Cardiac septum (tissue), 1 donor: ENCODE data around the gene MRM3. TPM values are rescaled to one million over a fixed set of nuclear protein-coding genes. Genes with fewer than 3 reads are reported as not detected.
"Not testable (repeated sequence)": the region's sequence is repeated elsewhere in the genome, so short reads cannot be mapped to it uniquely, and the experiment has no call there.

Experiments used
- DNase-seq: peaks from one replicate; pipeline ENCODE4 v3.0.0-alpha.2; 2020; ENCODE audit warnings: low spot score
- intact Hi-C: fragments of 100-400 bp; cut with DNase I; formaldehyde crosslinking; loops from one replicate; pipeline ENCODE4 v1.14.0; 2022
- total RNA-seq: library from RNA; stranded (reverse); fragmentation: NEBNext Ultra II Directional; extraction: Animal tissue kit (Norgen Biotek cat#: 25700); gene quantifications from one replicate; pipeline ENCODE4 v1.2.1, GENCODE V29; 2021
- donor health status: DM: no; HTN: no; CAD: no.

Gene MRM3
- total RNA-seq, 1 donor from 2014 or later = 15.9 TPM

DNA sequence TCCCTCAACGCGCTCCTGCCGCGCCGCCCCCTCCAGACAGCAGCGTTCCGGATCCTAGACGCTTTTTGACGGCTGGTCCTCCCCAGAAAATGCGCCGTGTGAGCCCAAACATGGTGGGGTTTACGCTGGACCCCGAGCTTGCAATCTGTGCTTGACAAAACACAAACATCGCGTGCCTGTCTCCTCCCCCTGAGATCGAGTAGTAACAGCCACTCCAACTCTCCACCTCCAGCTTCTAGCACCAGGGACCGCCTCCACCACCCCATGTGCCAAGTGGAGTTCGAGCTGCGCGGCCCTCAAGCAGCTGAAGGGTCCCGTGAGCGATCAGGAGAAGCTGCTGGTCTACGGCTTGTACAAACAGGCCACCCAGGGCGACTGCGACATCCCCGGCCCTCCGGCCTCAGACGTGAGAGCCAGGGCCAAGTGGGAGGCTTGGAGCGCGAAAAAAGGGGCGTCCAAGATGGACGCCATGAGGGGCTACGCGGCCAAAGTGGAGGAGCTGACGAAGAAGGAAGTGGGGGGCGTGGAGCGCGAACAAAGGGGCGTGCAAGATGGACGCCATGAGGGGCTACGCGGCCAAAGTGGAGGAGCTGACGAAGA is 29.4 kb upstream of the MRM3 start:
- intact Hi-C loops = no loop called here
- no peak for DNase-seq

GRCh38 chr17:753418-753817 is 28.7 kb upstream of the MRM3 start:
- DNase-seq = no peak
- intact Hi-C loops = no loop called here

DNA sequence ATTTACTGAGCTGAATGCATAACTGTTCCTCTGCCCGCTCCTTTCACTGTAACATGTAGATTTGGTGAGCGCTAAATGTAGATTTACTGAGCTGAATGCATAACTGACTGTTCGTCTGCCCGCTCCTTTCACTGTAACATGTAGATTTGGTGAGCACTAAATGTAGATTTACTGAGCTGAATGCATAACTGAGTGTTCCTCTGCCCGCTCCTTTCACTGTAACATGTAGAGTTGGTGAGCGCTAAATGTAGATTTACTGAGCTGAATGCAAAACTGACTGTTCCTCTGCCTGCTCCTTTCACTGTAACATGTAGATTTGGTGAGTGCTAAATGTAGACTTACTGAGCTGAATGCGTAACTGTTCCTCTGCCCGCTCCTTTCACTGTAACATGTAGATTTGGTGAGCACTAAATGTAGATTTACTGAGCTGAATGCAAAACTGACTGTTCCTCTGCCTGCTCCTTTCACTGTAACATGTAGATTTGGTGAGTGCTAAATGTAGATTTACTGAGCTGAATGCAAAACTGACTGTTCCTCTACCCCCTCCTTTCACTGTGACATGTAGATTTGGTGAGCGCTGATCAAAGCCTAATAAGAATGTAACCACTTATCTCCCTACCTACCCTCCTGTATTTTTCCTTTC is 26.7 kb upstream of the MRM3 start:
- DNase-seq, intact Hi-C loops: not testable (repeated sequence)

GRCh38 chr17:756010-756567 is 26.1 kb upstream of the MRM3 start:
- intact Hi-C loops, DNase-seq: not testable (repeated sequence)

DNA sequence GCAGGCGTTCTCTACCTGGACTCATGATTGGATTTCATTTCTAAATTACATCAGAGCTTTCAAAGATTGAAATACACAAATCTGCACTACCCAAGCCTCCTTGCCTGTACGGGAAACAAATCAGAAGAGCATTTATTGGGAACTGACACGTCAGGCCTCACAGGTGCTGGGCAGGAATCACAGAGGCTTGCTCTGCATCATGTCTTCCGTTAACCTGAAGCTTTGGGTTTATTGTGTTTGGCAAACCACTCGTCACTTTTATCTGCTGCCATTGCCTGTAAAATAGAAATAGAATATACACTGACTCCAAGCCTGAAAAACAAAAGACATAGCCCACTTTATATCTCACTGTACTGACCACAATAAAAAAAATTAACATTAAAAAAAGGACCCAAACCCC is 22.2 kb upstream of the MRM3 start:
- intact Hi-C loops = no loop called here
- DNase-seq = no peak

DNA sequence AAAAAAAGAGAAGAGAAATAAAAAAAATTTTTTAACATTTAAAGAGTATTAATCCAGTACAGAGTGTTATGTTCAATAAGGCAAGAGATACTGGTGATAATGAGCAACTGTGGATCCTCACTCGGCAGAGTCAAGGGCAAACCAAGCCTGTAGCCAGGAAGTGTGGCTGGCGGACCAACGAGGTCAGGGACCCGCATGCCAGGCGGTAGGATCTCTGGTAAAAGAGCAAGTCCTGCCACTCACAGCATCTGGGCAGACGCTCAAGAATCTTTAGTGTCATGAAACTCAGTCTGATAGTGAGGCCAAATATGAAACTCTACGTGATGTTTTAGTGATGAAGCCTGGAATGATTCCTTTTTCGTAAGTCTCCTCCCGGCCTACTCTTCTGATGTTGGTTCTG is 21.8 kb upstream of the MRM3 start:
- DNase-seq = no peak
- intact Hi-C loops = no loop called here

- intact Hi-C loops = no loop called here
- DNase-seq = no peak
Observed at GRCh38 chr17:767076-767475, 15.1 kb upstream of the MRM3 start.

- intact Hi-C loops = no loop called here
Observed at GRCh38 chr17:773016-773415, 9.1 kb upstream of the MRM3 start.

GRCh38 chr17:773467-774312 is 8.5 kb upstream of the MRM3 start:
- intact Hi-C loops = no loop called here
- no peak for DNase-seq

More at GRCh38 chr17:773016-773415, 9.1 kb upstream of the MRM3 start:
- no peak for DNase-seq

DNA sequence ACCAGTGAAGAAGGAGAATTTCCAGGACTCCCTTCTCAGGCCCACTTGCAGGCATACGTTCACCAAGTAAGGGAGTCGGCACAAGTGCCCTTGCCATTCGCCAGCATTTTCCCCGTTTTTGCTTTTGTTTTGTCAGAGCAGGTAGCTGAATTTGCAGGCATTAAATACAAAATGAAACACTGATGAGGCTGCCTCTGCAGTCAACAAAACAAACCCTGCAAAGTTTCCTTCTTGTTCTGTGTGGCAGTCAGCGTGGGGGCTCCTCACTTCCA is 7.9 kb upstream of the MRM3 start:
- DNase-seq = no peak
- intact Hi-C loops = no loop called here

DNA sequence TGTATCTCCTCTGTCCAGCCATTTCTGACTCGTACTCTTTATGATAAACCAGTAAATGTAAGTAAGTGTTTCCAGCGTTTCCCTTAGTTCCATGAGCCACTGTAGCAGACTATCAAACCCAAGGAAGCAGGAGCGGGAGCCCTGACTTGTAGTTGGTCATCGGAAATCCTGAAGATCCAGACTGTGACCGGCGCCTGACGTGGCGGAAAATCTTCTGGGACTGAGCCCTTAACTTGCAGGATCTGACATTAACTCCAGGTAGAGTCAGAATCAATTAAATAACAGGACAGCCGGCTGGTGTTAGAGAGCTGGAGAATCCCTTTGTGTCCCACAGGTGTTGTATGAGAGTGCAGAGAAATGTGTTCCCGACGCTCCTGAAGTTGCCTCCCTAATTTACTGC is 4.1 kb upstream of the MRM3 start:
- intact Hi-C loops = no loop called here
- no peak for DNase-seq

DNA sequence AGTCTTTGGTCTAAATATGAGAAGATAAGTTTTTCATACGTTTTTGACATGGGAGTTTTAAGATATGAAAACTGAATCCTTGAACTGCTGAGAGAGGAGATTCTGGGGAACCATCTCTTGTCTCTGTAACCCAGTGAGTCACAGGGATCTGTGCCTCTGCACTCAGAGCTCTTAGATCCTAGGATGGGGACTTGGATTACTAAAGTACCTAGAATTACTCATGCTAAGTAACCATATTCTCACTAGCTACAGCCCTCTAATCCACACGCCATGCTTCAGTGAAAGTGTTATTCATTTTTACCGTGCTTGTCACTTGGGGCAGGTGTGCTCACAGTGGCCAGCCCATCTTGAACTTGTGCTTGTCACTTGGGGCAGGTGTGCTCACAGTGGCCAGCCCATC is 2.0 kb downstream of the MRM3 start:
- DNase-seq = no peak
- intact Hi-C loops = no loop called here

GRCh38 chr17:785901-786300 is 3.7 kb downstream of the MRM3 start:
- DNase-seq, intact Hi-C loops: not testable (repeated sequence)

GRCh38 chr17:787641-788221 is 5.6 kb downstream of the MRM3 start:
- DNase-seq = no peak
- intact Hi-C loops = no loop called here

GRCh38 chr17:788551-788950 is 6.4 kb downstream of the MRM3 start:
- DNase-seq = no peak
- intact Hi-C loops = no loop called here

GRCh38 chr17:789160-789840 is 7.1 kb downstream of the MRM3 start:
- no peak for DNase-seq

DNA sequence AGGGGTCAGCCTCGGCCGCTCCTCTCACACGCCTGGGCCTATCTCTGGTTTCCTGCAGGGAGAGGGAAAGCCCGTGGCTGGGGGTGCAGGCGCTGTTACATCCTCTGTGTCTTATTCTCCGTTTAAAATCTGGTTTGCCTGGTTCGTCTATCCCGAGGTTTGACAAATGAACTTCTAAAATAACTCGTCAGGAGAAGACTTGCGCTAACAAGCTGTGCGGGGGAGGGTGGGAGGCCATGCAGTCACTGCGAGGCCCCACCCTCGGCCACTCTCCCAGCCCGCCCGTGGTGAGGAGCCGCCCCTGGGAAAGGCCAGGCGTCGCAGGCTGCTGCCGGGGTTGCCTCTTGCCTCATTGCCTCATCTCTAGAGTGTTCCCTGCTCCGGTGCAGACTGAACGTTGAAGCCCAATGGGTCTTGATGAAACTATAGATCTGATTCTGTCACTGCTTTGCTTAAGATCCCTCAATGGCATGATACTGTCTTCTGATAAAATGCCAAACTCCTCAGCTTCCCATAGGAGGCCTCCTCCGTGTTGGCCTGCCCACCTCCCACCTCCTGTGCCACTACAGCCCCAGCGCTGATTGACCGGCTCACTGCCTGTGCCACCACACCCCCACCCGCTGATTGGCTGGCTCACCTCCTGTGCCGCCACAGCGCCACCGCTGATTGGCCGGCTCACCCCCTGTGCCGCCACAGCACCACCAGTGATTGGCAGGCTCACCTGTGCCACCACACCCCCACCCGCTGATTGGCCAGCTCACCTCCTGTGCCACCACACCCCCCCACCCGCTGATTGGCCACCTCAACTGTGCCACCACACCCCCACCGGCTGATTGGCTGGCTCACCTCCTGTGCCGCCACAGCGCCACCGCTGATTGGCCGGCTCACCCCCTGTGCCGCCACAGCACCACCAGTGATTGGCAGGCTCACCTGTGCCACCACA is 8.0 kb downstream of the MRM3 start:
- intact Hi-C loops = loop anchor here (5.0 kb wide), 1 partner anchor 267 kb away; no protein-coding TSS in a partner anchor

More at GRCh38 chr17:789160-789840, 7.1 kb downstream of the MRM3 start:
- intact Hi-C loops = no loop called here

GRCh38 chr17:790874-791247 is 8.7 kb downstream of the MRM3 start:
- intact Hi-C loops = loop anchor here (5.0 kb wide), 1 partner anchor 266 kb away; no protein-coding TSS in a partner anchor
- DNase-seq = not testable (repeated sequence)

More for the DNA sequence above, 8.0 kb downstream of the MRM3 start:
- DNase-seq = not testable (repeated sequence)
